Stimulated activated CD4-positive, alpha-beta T cell treated with anti-CD3 and anti-CD28 coated beads, Interleukin-1b, Interleukin-23, amount 100 ng/mL, for 24 hours (primary cell): Measurements from ENCODE around the gene FAM180B.

ENCODE experiments used
- DNase-seq, 4 experiments: peaks; one replicate each; pipeline ENCODE4 v3.0.0-alpha.2; 2020; ENCODE audit warnings: low read depth in 4 of 4, low spot score in 1 of 4

Gene FAM180B

DNA sequence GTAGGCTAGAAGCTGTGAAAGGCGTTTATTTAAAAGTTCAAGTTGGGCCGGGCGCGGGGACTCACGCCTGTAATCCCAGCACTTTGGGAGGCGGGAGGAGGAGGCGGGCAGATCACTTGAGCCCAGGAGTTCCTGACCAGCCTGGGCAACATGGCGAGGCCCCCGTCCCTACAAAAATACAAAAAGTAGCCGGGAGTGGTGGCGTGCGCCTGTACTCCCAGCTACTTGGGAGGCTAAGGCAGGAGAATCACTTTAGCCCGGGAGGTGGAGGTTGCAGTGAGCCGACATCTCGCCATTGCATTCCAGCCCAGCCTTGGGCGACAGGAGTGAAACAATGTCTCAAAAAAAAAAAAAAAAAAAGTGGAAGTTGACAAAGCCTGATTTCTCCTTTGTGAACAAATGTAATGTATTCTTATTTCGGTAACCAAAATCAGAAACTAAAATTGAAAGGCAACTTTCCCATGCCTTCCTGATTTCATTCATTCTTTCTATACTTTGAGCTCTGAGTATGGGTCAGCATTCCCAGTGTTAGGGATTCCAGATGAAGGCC lies 20.3 kb upstream of the FAM180B start:
- DNase-seq, result peak in 1 of 4 experiments; percentile 7

GRCh38 chr11:47569646-47570045 lies 16.8 kb upstream of the FAM180B start:
- no peak for DNase-seq

GRCh38 chr11:47570651-47571356 lies 15.7 kb upstream of the FAM180B start:
- no peak for DNase-seq

DNA sequence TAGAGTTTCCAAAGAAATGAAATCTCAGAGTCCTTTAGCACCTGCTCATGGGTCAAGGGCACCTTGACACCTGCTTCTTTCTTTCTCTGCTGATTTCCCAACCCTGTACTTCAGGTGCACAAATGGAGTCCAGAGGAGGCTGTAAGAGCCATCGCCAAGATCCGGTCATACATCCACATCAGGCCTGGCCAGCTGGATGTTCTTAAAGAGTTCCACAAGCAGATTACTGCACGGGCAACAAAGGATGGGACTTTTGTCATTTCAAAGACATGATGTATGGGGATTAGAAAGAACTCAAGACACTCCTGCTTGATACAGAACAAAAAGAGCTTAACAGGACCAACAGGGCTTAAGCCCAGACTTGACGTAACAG lies 15.1 kb upstream of the FAM180B start:
- DNase-seq, result no peak

DNA sequence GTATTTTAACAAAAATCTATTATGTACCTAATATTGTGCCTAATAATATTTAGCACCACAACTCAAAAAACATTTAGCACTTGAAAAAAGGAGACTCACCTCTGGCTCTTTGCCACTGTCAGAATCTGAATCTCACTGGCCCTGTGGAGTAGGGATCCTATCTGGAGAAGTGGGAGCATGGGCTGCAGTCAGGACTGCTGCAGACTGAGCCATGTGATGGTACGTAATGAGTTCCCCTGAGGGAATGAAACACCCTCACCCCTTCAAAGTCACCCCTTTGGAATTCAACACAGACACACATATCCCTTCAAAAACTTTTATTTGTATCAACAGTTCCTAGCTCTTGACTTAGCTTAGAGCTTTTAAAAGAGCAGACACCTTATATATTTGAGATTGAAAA lies 14.6 kb upstream of the FAM180B start:
- DNase-seq, result no peak

- DNase-seq, result no peak
Measured at GRCh38 chr11:47572715-47573255, 13.7 kb upstream of the FAM180B start.

GRCh38 chr11:47573321-47573720 lies 13.2 kb upstream of the FAM180B start:
- no peak for DNase-seq

DNA sequence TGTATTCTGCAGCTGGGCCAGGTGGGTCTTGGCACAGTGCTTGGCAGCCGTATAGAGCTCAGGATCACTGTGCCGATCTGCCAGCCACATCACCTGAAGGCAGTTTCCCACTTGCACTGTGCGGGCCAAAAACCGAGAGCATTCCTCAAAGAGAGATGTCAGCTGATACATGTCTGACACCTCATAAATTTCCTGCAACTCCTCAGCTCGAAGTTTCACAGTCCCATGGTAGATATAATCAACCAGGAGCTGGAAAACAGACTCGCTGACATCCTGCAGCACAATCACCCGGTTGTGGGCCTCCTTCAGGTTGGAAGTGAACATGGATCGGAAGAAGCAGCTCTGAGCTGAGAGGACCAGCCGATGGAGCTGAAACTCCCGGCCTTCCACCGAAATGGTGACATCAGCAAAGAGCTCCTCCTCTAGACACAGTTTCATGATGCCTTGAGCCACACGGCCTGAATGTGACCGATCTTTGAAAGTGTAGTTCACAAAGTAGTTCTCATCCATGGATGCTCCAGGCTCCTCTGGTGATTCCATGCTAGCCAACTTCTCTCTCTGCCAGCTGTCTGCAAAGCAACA lies 8.9 kb upstream of the FAM180B start:
- no peak for DNase-seq

DNA sequence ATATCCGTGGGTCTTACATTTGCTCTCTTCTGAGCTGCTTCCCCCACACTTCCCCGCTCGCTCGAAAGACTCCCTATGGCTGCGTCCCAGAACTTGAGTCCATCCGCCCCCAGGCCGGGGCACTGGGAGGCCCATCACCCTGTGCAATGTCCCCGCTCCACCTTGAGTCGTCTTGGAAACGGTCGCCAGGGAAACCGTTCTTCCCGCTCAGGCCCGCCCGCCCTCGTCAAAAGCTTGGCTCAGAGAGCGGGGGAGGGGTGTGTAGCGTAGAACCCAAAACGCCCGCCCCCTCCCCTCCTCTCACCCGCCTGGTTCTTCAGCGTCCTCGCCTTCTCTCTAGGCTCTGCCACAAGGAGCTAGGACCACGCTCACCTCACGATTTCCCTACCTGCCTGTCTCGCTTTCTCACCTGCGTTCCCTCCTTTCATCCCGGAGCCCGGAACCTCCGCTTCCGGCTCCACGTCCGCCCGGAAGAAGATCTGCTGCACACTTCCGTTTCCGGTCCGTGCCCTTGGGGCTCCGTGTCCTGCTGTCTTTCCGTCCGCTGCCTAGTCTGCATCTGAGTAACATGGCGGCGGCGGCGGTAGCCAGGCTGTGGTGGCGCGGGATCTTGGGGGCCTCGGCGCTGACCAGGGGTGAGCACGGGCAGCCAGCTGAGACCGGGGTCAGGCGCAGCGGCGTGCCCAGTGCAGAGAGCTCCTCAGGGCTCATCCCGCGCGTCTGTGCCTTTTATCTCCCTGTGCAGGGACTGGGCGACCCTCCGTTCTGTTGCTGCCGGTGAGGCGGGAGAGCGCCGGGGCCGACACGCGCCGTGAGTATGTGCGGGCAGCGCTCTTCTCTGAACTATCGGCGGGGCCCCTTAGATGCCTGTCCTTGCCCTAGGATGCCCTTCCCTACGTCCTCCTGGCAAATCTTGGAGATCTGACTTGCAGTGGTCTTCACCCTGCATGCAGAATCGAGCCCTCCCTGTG lies 7.7 kb upstream of the FAM180B start, which contains the start of the genes KBTBD4 and NDUFS3:
Gene KBTBD4, minus strand, starts transcription at position 447 of the 971 bp plus-strand sequence. Its CDS starts 19 bp downstream, at position 428.
Gene NDUFS3, plus strand, starts transcription at position 551 of the 971 bp plus-strand sequence. Its CDS starts 18 bp downstream, at position 569.
- peak; percentile 73 to 81 (median 78) for DNase-seq

- DNase-seq, result no peak
Measured at GRCh38 chr11:47583844-47584243, 2.6 kb upstream of the FAM180B start.

DNA sequence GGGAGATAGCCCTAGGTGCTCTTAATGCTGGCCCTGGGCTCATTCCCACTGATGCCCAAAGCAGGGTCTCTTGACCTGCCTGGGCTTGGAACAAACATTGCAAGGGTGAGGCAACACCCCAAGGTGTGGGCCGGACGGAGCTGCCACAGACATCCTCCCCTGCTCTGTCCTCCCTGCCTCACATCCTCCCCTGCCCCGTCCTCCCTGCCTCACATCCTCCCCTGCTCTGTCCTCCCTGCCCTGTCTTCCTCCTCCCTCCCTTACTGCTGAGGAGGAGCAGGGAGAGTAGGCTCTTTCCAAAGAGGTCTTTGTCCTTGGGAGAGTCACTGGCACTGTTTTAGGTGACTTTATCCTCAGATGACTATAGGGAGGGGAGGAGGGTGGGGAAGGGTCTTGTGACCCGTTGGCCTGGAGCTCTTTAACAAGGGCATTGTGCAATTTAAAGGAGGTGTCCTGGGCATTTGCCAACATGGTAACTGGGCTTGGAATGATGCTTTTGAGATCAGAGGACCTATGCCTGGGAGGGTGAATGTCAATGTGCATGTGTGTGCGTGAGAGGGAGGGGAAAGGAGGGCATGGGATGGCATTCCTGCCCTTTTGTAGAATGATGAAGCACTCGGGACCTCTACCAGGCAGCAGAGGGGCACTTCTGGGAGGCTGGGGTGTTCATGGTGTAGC lies 700 bp downstream of the FAM180B start:
- no peak for DNase-seq

- DNase-seq, result no peak
Measured at GRCh38 chr11:47587723-47588326, 1.3 kb downstream of the FAM180B start.

GRCh38 chr11:47589118-47589517 lies 2.6 kb downstream of the FAM180B start:
- DNase-seq, result no peak

DNA sequence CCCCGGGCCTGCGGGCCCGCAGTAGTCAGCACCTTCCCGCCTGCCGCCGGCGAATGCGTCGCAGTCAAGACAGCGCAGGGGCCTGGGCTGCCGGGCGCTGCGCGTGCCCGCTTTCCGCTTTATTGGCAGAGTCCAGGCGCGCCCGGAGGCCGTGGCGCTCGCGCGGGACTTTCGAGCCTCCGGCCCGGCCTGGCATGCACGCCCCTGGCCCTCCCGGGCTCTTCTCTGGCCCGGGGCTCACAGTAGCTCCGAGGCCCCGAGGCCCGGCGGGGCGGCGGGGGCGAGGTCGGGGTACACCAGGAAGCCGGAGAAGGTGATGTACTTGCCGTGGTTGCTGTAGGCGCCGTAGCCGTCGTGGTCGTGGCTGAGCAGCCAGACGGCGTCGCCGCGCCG lies 3.1 kb downstream of the FAM180B start:
- no peak for DNase-seq

DNA sequence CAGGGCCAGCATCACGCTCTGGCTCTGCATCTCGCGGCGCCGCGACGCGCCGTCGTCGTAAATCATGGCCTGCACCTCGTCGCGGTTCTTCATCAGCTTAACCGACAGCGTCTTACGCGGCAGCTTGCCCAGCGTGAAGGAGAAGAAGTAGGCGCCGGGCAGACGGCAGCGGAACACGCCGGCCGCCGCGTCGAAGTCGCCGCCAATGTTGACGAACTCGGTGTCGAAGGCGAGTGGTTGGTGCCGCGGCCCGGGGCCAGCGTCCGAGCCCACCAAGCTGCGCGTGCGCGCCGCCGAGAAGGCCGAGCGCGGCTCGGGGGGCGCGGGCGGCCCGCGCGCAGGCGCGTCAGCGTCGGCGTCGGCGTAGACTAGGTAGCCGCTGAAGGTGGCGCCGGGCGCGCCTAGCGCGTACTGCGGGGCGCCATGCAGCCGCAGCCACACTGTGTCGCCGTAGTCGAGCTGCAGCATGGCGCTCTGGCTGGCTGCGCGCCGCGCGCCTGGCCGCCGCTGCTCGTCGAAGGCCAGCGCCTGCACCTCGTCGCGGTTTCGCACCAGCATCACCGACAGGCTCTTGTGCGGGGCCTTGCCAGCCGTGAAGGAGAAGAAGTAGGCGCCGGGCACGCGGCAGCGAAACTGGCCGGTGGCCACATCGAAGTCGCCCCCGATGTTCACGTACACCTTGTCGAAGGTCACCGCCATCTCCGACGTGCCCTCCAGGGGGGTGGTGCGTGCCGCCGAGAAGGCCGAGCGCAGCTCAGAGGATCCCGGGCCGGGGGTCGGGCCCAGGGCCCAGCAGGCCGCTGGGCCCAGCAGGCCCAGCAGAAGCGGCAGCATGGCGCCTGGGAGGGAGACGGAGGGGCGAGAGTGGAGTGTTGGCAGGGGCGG lies 3.7 kb downstream of the FAM180B start:
- DNase-seq, result no peak

- DNase-seq, result no peak
Measured at GRCh38 chr11:47591764-47592163, 5.3 kb downstream of the FAM180B start.

- DNase-seq, result no peak
Measured at GRCh38 chr11:47592251-47592650, 5.8 kb downstream of the FAM180B start.

GRCh38 chr11:47592970-47593369 lies 6.5 kb downstream of the FAM180B start:
- DNase-seq, result no peak

GRCh38 chr11:47593492-47593933 lies 7.0 kb downstream of the FAM180B start:
- DNase-seq, result no peak
